Neural progenitor cell (in vitro differentiated cells): ENCODE measurements around the gene GNAI2. TPM values are rescaled to one million over a fixed set of nuclear protein-coding genes. Genes with fewer than 3 reads are reported as not detected.

Experiments used
- DNase-seq: peaks from one replicate; pipeline ENCODE4 v3.0.0-alpha.2; 2016; ENCODE audit warnings: low spot score
- H2AFZ ChIP-seq: fragments of 200-600 bp; sonication (generic); replicated peaks from 2 replicates; pipeline ENCODE4 v1.6.1; 2016; ENCODE audit warnings: antibody characterized with exemption
- H3F3A ChIP-seq: fragments of 200-600 bp; sonication (generic); 2 replicates; pipeline ENCODE4 v1.6.1; 2016; ENCODE audit warnings: antibody characterized with exemption, low read depth
- H3K27ac ChIP-seq: fragments of 200-600 bp; sonication (generic); 2 replicates; pipeline ENCODE4 v1.5.1; 2016; ENCODE audit warnings: mild to moderate bottlenecking
- H3K27me3 ChIP-seq: fragments of 200-600 bp; sonication (generic); 2 replicates; pipeline ENCODE4 v1.6.1; 2016; ENCODE audit warnings: mild to moderate bottlenecking, moderate library complexity
- H3K36me3 ChIP-seq: fragments of 200-600 bp; sonication (generic); 2 replicates; pipeline ENCODE4 v1.5.1; 2016
- H3K4me1 ChIP-seq: fragments of 200-600 bp; sonication (generic); 2 replicates; pipeline ENCODE4 v1.6.1; 2016; ENCODE audit warnings: mixed run types
- H3K4me2 ChIP-seq: fragments of 200-600 bp; sonication (generic); 2 replicates; pipeline ENCODE4 v1.6.1; 2016
- H3K4me3 ChIP-seq: fragments of 200-600 bp; sonication (generic); 2 replicates; pipeline ENCODE4 v1.5.1; 2016
- H3K79me2 ChIP-seq: fragments of 200-600 bp; sonication (generic); 2 replicates; pipeline ENCODE4 v1.6.1; 2016; ENCODE audit warnings: low read depth
- H3K9ac ChIP-seq: fragments of 200-600 bp; sonication (generic); 2 replicates; pipeline ENCODE4 v1.6.1; 2016
- H3K9me3 ChIP-seq: fragments of 200-600 bp; sonication (generic); 2 replicates; pipeline ENCODE4 v1.5.1; 2016; ENCODE audit warnings: low read depth
- H4K20me1 ChIP-seq: fragments of 200-600 bp; sonication (generic); 2 replicates; pipeline ENCODE4 v1.6.1; 2016; ENCODE audit warnings: low read depth
- H3K27ac Mint-ChIP-seq: 3 replicates; pipeline ENCODE4 v1.8.0; 2021; ENCODE audit warnings: mixed read lengths
- H3K27me3 Mint-ChIP-seq: 2 replicates; pipeline ENCODE4 v1.8.0; 2022; ENCODE audit warnings: low read depth, mild to moderate bottlenecking, inconsistent platforms, moderate library complexity, mixed read lengths; ENCODE audit not compliant: insufficient read depth
- H3K36me3 Mint-ChIP-seq: 3 replicates; pipeline ENCODE4 v1.8.0; 2021; ENCODE audit warnings: mixed read lengths
- H3K4me1 Mint-ChIP-seq: 3 replicates; pipeline ENCODE4 v1.8.0; 2021; ENCODE audit warnings: mixed read lengths
- H3K4me3 Mint-ChIP-seq: 3 replicates; pipeline ENCODE4 v1.8.0; 2021; ENCODE audit warnings: mild to moderate bottlenecking, moderate library complexity, mixed read lengths
- H3K9me3 Mint-ChIP-seq: 3 replicates; pipeline ENCODE4 v1.8.0; 2020; ENCODE audit warnings: mixed read lengths
- EZH2 ChIP-seq: fragments of 200-600 bp; sonication (generic); IDR thresholded peaks from 2 replicates; pipeline ENCODE4 v1.6.1; 2017; ENCODE audit warnings: antibody characterized with exemption, mild to moderate bottlenecking, moderate library complexity
- EZH2phosphoT487 ChIP-seq: fragments of 200-600 bp; sonication (generic); IDR thresholded peaks from 2 replicates; pipeline ENCODE4 v1.6.1; 2017; ENCODE audit warnings: antibody characterized with exemption
- total RNA-seq: library from RNA; depleted of rRNA; stranded (reverse); fragments of >200 nt; gene quantifications from 2 replicates; pipeline ENCODE4 v1.2.3, GENCODE V29; 2015; ENCODE audit warnings: low replicate concordance
- TF ChIP-seq, protein P1 (sequence below): fragments of 200-600 bp; sonication (generic); IDR thresholded peaks from 2 replicates; pipeline ENCODE4 v1.5.1; 2017; ENCODE audit warnings: antibody characterized with exemption, mild to moderate bottlenecking

Gene GNAI2
- total RNA-seq, 1 donor from 2014 or later, result 249 TPM

DNA sequence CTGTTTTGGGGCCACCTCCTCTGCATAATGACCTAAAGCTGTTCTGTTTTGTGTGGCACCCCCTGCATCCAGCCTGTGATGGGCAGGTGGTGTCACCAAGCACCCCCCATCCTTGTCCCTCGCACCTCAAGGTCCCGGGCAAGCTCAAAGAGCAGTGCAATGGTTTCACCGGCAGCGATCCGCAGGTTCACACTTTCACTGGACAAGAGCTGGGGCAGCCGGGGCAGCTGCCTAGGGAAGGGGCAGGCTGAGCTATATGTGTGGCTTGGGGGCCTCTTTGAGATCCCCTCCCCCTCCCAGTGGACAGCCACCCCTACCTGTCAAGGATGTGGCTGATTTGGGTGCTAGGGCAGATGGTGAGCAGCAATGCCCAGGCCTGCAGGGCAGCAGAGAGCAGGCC is 53.1 kb downstream of the GNAI2 start:
- Histone ChIP-seq H3K4me3 (no peak overlapping the region), H3K4me1 (peaks cover 13% of the 10 kb centered on the region), H3K4me2 (no peak overlapping the region), H4K20me1 (no peaks in the 10 kb centered on the region), H3K27me3 (no peaks in the 10 kb centered on the region), H3K79me2 (peaks cover 12% of the 10 kb centered on the region), H2AFZ (no peak overlapping the region), H3K9ac (no peak overlapping the region), H3K36me3 (no peaks in the 10 kb centered on the region), H3K27ac (no peak overlapping the region), H3K9me3 (no peaks in the 10 kb centered on the region), H3F3A (peaks cover 4% of the 10 kb centered on the region)
- Mint-ChIP-seq H3K27ac (no peak overlapping the region), H3K36me3 (peaks cover 2% of the 10 kb centered on the region), H3K4me1 (peaks cover 17% of the 10 kb centered on the region), H3K9me3 (no peaks in the 10 kb centered on the region), H3K27me3 (peaks cover 9% of the 10 kb centered on the region), H3K4me3 (no peak overlapping the region)
- TF ChIP-seq, protein P1, sequence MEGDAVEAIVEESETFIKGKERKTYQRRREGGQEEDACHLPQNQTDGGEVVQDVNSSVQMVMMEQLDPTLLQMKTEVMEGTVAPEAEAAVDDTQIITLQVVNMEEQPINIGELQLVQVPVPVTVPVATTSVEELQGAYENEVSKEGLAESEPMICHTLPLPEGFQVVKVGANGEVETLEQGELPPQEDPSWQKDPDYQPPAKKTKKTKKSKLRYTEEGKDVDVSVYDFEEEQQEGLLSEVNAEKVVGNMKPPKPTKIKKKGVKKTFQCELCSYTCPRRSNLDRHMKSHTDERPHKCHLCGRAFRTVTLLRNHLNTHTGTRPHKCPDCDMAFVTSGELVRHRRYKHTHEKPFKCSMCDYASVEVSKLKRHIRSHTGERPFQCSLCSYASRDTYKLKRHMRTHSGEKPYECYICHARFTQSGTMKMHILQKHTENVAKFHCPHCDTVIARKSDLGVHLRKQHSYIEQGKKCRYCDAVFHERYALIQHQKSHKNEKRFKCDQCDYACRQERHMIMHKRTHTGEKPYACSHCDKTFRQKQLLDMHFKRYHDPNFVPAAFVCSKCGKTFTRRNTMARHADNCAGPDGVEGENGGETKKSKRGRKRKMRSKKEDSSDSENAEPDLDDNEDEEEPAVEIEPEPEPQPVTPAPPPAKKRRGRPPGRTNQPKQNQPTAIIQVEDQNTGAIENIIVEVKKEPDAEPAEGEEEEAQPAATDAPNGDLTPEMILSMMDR, result no peak
- no peak for TF ChIP-seq EZH2
- no peak for TF ChIP-seq EZH2phosphoT487
- no peak for DNase-seq

DNA sequence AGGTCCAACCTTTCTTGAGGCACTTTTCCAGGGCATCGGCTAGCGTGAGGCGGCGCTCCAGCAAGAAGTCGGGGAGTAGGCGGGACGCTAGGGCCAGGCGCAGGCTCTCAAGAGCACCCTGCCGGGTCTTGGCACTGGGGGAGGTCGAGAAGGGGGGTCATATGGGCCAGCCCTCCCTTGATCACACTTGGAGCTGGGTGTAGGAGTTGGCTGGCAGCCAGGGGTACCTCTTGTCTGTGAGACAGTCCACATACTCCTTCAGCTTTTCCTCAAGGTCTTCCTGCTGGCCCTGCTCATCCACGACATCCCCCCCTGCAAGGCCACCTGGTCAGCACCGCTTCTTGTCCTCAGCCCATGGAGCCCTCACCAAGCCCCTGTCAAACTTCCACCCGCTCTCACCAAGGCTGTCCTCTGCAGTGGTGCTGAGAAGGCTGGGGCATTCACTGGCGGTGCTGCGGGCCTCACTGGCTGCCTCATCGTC is 54.2 kb downstream of the GNAI2 start:
- peak overlapping the region; percentile 57 for H3K4me3 Mint-ChIP-seq
- Histone ChIP-seq H3K4me3 (no peak overlapping the region), H3K27ac (no peak overlapping the region), H2AFZ (no peak overlapping the region), H3K9ac (no peak overlapping the region), H4K20me1 (no peaks in the 10 kb centered on the region), H3K9me3 (no peaks in the 10 kb centered on the region), H3K27me3 (no peaks in the 10 kb centered on the region), H3K4me1 (peaks cover 13% of the 10 kb centered on the region), H3F3A (peaks cover 4% of the 10 kb centered on the region), H3K4me2 (no peak overlapping the region), H3K79me2 (peaks cover 12% of the 10 kb centered on the region), H3K36me3 (no peaks in the 10 kb centered on the region)
- TF ChIP-seq, protein P1, result no peak
- TF ChIP-seq EZH2 (no peak), EZH2phosphoT487 (no peak)
- no peak overlapping the region for H3K27ac Mint-ChIP-seq
- H3K9me3 Mint-ChIP-seq, result no peaks in the 10 kb centered on the region
- H3K36me3 Mint-ChIP-seq, result peaks cover 2% of the 10 kb centered on the region
- H3K4me1 Mint-ChIP-seq, result peaks cover 17% of the 10 kb centered on the region
- no peak for DNase-seq
- peaks cover 9% of the 10 kb centered on the region for H3K27me3 Mint-ChIP-seq

GRCh38 chr3:50292159-50293078 is 56.4 kb downstream of the GNAI2 start, which contains the start of gene IFRD2:
Gene IFRD2 (minus strand): TSS chr3:50292429. CDS start chr3:50292274, 155 bp downstream.
- Histone ChIP-seq H3F3A (no peaks in the 10 kb centered on the region), H2AFZ (peak within 1 kb of the TSS; percentile 26), H3K9me3 (no peaks in the 10 kb centered on the region), H3K9ac (peak within 1 kb of the TSS; percentile 58), H4K20me1 (no peaks in the 10 kb centered on the region), H3K36me3 (no peaks in the 10 kb centered on the region), H3K4me2 (peak within 1 kb of the TSS; percentile 99), H3K27ac (no peak within 1 kb of the TSS), H3K4me1 (peaks cover 13% of the 10 kb centered on the region), H3K79me2 (peaks cover 12% of the 10 kb centered on the region), H3K4me3 (peak within 1 kb of the TSS; percentile 77), H3K27me3 (no peaks in the 10 kb centered on the region)
- H3K4me1 Mint-ChIP-seq, result peaks cover 13% of the 10 kb centered on the region
- TF ChIP-seq, protein P1, result no peak
- TF ChIP-seq EZH2phosphoT487 (no peak), EZH2 (no peak)
- peak within 1 kb of the TSS; percentile 87 for H3K4me3 Mint-ChIP-seq
- peaks cover 12% of the 10 kb centered on the region for H3K27me3 Mint-ChIP-seq
- H3K36me3 Mint-ChIP-seq, result peaks cover 3% of the 10 kb centered on the region
- peak within 1 kb of the TSS; percentile 92 for H3K27ac Mint-ChIP-seq
- peak; percentile 99 for DNase-seq
- no peaks in the 10 kb centered on the region for H3K9me3 Mint-ChIP-seq
